Neuronal stem cell (in vitro differentiated cells): Measurements from ENCODE around the gene MUC5AC.

Experiments used
- DNase-seq: peaks from one replicate; pipeline ENCODE4 v3.0.0-alpha.2; 2013; ENCODE audit warnings: low spot score
- H2AFZ ChIP-seq: one replicate; pipeline ENCODE4 v1.6.1; 2013; ENCODE audit warnings: mild to moderate bottlenecking, low read length, inconsistent platforms
- H2AK5ac ChIP-seq: 2 replicates; pipeline ENCODE4 v1.6.1; 2013; ENCODE audit warnings: low read depth, mild to moderate bottlenecking, inconsistent platforms, low read length, moderate library complexity, mixed read lengths
- H2BK120ac ChIP-seq: 2 replicates; pipeline ENCODE4 v1.6.1; 2013; ENCODE audit warnings: low read depth, mild to moderate bottlenecking, inconsistent platforms, low read length, moderate library complexity, mixed read lengths
- H2BK12ac ChIP-seq: one replicate; pipeline ENCODE4 v1.6.1; 2013; ENCODE audit warnings: low read length, inconsistent platforms
- H2BK15ac ChIP-seq: 2 replicates; pipeline ENCODE4 v1.6.1; 2013; ENCODE audit warnings: mild to moderate bottlenecking, low read length, inconsistent platforms, mixed read lengths
- H2BK5ac ChIP-seq: one replicate; pipeline ENCODE4 v1.6.1; 2013; ENCODE audit warnings: inconsistent platforms, mild to moderate bottlenecking, low read length, moderate library complexity
- H3K14ac ChIP-seq: one replicate; pipeline ENCODE4 v1.6.1; 2013; ENCODE audit warnings: low read length, inconsistent platforms
- H3K18ac ChIP-seq: 2 replicates; pipeline ENCODE4 v1.6.1; 2013; ENCODE audit warnings: low read length, inconsistent platforms
- H3K23ac ChIP-seq: 2 replicates; pipeline ENCODE4 v1.6.1; 2013; ENCODE audit warnings: low read depth, mild to moderate bottlenecking, mixed read lengths, low read length, inconsistent platforms; ENCODE audit not compliant: poor library complexity
- H3K27ac ChIP-seq: replicated peaks from 3 replicates; pipeline ENCODE4 v1.5.1; 2013; ENCODE audit warnings: low read length, inconsistent platforms
- H3K27me3 ChIP-seq, 3 experiments: 2 replicates each; pipeline ENCODE4 v1.6.1; 2013; ENCODE audit warnings: low read length in 3 of 3, mild to moderate bottlenecking in 2 of 3, inconsistent platforms in 1 of 3, low read depth in 1 of 3, mixed read lengths in 1 of 3, moderate library complexity in 1 of 3; ENCODE audit not compliant: control insufficient read depth in 3 of 3, insufficient read depth in 3 of 3
- H3K36me3 ChIP-seq, 2 donors: replicated peaks in 1 of 2; 2 replicates each; pipeline ENCODE4 v1.6.1; 2013; ENCODE audit warnings: low read length in 2 of 2; ENCODE audit not compliant: control insufficient read depth in 2 of 2, insufficient read depth in 2 of 2
- H3K4ac ChIP-seq: 2 replicates; pipeline ENCODE4 v1.6.1; 2013; ENCODE audit warnings: inconsistent platforms, mild to moderate bottlenecking, low read length, moderate library complexity
- H3K4me1 ChIP-seq, 2 donors: 1 replicate in 1 of 2; 2 replicates in 1 of 2; pipeline ENCODE4 v1.6.1; 2013; ENCODE audit warnings: low read length in 2 of 2, low read depth in 1 of 2; ENCODE audit not compliant: control insufficient read depth in 2 of 2, insufficient read depth in 1 of 2
- H3K4me2 ChIP-seq: one replicate; pipeline ENCODE4 v1.6.1; 2013; ENCODE audit warnings: mild to moderate bottlenecking, low read length, inconsistent platforms; ENCODE audit not compliant: insufficient read depth, poor library complexity, severe bottlenecking
- H3K4me3 ChIP-seq, 2 donors: 2 replicates each; pipeline ENCODE4 v1.5.1; 2013; ENCODE audit warnings: low read length in 2 of 2, mild to moderate bottlenecking in 2 of 2, inconsistent platforms in 1 of 2, moderate library complexity in 1 of 2
- H3K79me1 ChIP-seq: one replicate; pipeline ENCODE4 v1.6.1; 2013; ENCODE audit warnings: low read depth, mild to moderate bottlenecking, inconsistent platforms, low read length, moderate library complexity
- H3K9ac ChIP-seq: one replicate; pipeline ENCODE4 v1.6.1; 2013; ENCODE audit warnings: mild to moderate bottlenecking, low read depth, low read length, inconsistent platforms; ENCODE audit not compliant: poor library complexity
- H3K9me3 ChIP-seq, 2 donors: replicated peaks in 1 of 2; 2 replicates each; pipeline versions ENCODE3 to v1.6.1; 2013; ENCODE audit warnings: low read length in 2 of 2, mild to moderate bottlenecking in 2 of 2, inconsistent platforms in 1 of 2, low read depth in 1 of 2, mixed read lengths in 1 of 2, moderate library complexity in 1 of 2; ENCODE audit not compliant: control insufficient read depth in 2 of 2, insufficient read depth in 1 of 2
- H4K8ac ChIP-seq: one replicate; pipeline ENCODE4 v1.6.1; 2013; ENCODE audit warnings: low read depth, mild to moderate bottlenecking, inconsistent platforms, low read length, moderate library complexity
- H4K91ac ChIP-seq: one replicate; pipeline ENCODE4 v1.6.1; 2013; ENCODE audit warnings: low read length, low read depth, mild to moderate bottlenecking, inconsistent platforms; ENCODE audit not compliant: poor library complexity
- WGBS, 2 donors: extraction: QIAGEN DNeasy Blood & Tissue Kit; methylation state at CpG; one replicate each; pipeline ENCODE4 v1.1.7; 2013; ENCODE audit warnings: missing lambda C conversion rate in 2 of 2, mixed read lengths in 1 of 2; ENCODE audit not compliant: insufficient read length in 2 of 2, insufficient replicate concordance in 1 of 2; ENCODE audit errors: extremely low coverage in 2 of 2; 5-methylcytosine and 5-hydroxymethylcytosine counted together

The MUC5AC gene

GRCh38 chr11:1193326-1194230 lies 35.8 kb downstream of the MUC5AC start:
- H3K4me2 ChIP-seq = no peak overlapping the region
- no peak overlapping the region for H3K27ac ChIP-seq
- no peak overlapping the region for H2BK5ac ChIP-seq
- no peaks in the 10 kb centered on the region for H3K36me3 ChIP-seq
- no peak overlapping the region for H2BK12ac ChIP-seq
- WGBS, 2 donors = no CpG with 5 or more reads among the region's 43 CpGs
- H3K18ac ChIP-seq = peak overlapping the region; percentile 48
- peak overlapping the region; percentile 55 for H3K23ac ChIP-seq
- H3K4me1 ChIP-seq = no peaks in the 10 kb centered on the region
- H3K14ac ChIP-seq = peak overlapping the region; percentile 84
- peak overlapping the region in 1 of 2 donors; percentile 18 for H3K4me3 ChIP-seq
- H2BK120ac ChIP-seq = no peak overlapping the region
- no peak overlapping the region for H2BK15ac ChIP-seq
- H3K9me3 ChIP-seq = peaks cover 0 to 12% of the 10 kb centered on the region in 2 donors
- H3K79me1 ChIP-seq = no peaks in the 10 kb centered on the region
- no peak overlapping the region for H4K91ac ChIP-seq
- peak overlapping the region; percentile 75 for H2AK5ac ChIP-seq
- no peak for DNase-seq
- H3K4ac ChIP-seq = no peak overlapping the region
- peak overlapping the region; percentile 24 for H3K9ac ChIP-seq
- H3K27me3 ChIP-seq = peaks cover 0 to 6% (median 0%) of the 10 kb centered on the region in 3 experiments
- H2AFZ ChIP-seq = no peak overlapping the region
- no peak overlapping the region for H4K8ac ChIP-seq

- Histone ChIP-seq H3K4ac (no peak overlapping the region), H3K9me3 (peaks cover 0 to 11% of the 10 kb centered on the region in 2 donors), H3K23ac (no peak overlapping the region), H2BK5ac (no peak overlapping the region), H2BK12ac (no peak overlapping the region), H3K4me2 (no peak overlapping the region), H3K4me3 (no peak overlapping the region), H3K27ac (no peak overlapping the region), H3K79me1 (no peaks in the 10 kb centered on the region), H2AFZ (no peak overlapping the region), H2BK120ac (no peak overlapping the region), H3K14ac (peak overlapping the region; percentile 84), H3K18ac (peak overlapping the region; percentile 13), H3K36me3 (no peaks in the 10 kb centered on the region), H3K27me3 (peaks cover 0 to 13% (median 0%) of the 10 kb centered on the region in 3 experiments), H3K9ac (peak overlapping the region; percentile 24), H3K4me1 (no peaks in the 10 kb centered on the region), H4K8ac (no peak overlapping the region), H2BK15ac (no peak overlapping the region), H4K91ac (no peak overlapping the region), H2AK5ac (no peak overlapping the region)
- no CpG with 5 or more reads among the region's 59 CpGs for WGBS, 2 donors
- no peak for DNase-seq
These were observed 36.7 kb downstream of the MUC5AC start for GRCh38 chr11:1194231-1194976.

DNA sequence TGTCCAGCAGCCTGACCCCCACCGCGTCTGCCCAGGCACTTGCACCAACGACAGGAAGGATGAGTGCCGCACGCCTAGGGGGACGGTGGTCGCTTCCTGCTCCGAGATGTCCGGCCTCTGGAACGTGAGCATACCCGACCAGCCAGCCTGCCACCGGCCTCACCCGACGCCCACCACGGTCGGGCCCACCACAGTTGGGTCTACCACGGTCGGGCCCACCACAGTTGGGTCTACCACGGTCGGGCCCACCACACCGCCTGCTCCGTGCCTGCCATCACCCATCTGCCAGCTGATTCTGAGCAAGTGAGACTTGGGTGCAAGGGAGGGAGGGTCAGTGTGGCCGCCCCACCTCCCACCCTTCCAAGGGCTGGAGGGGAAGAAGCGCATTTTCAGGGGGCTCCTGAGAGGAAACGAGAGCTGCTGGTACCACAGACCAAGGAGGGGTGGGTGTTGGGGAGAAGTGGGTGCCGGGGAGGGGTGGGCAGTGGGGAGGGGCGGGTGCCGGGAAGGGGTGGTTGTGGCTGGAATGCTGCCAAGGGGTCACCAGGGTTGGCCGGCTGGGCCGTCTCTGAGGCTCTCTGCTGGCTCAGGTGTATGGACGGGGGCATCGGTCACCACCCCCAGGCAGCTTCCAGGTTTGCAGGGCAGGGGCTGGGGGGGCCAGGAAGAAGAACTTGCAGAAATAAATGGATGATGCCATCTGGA lies 37.4 kb downstream of the MUC5AC start:
- H3K4me3 ChIP-seq = no peak overlapping the region
- no peak overlapping the region for H3K18ac ChIP-seq
- H2BK5ac ChIP-seq = no peak overlapping the region
- peaks cover 0 to 11% of the 10 kb centered on the region in 2 donors for H3K9me3 ChIP-seq
- H2BK15ac ChIP-seq = no peak overlapping the region
- H2AK5ac ChIP-seq = peak overlapping the region; percentile 37
- no peak overlapping the region for H3K27ac ChIP-seq
- no peak overlapping the region for H4K91ac ChIP-seq
- H2BK120ac ChIP-seq = no peak overlapping the region
- H3K4me1 ChIP-seq = no peaks in the 10 kb centered on the region
- peak overlapping the region; percentile 73 for H3K23ac ChIP-seq
- no peak overlapping the region for H3K14ac ChIP-seq
- peaks cover 0 to 17% (median 0%) of the 10 kb centered on the region in 3 experiments for H3K27me3 ChIP-seq
- no peaks in the 10 kb centered on the region for H3K36me3 ChIP-seq
- no peak overlapping the region for H3K9ac ChIP-seq
- no peak for DNase-seq
- no peak overlapping the region for H2AFZ ChIP-seq
- no peaks in the 10 kb centered on the region for H3K79me1 ChIP-seq
- WGBS, 2 donors = no CpG with 5 or more reads among the region's 32 CpGs
- H2BK12ac ChIP-seq = no peak overlapping the region
- no peak overlapping the region for H3K4ac ChIP-seq
- H3K4me2 ChIP-seq = no peak overlapping the region
- H4K8ac ChIP-seq = no peak overlapping the region
